HepG2 (cell line): ENCODE measurements around the gene NFE2. TPM values are rescaled to one million over a fixed set of nuclear protein-coding genes. Genes with fewer than 3 reads are reported as not detected.
A peak's percentile ranks its signal among the peaks of the same experiment; 100 is the strongest.

Experiments
- CBX1 ChIP-seq: IDR thresholded peaks from one replicate; pipeline ENCODE4 v1.6.1; 2016; ENCODE audit warnings: antibody characterized with exemption, low read depth
- GATAD2A ChIP-seq: IDR thresholded peaks from 2 replicates; pipeline ENCODE4 v1.6.1; 2016
- MIXL1 ChIP-seq: IDR thresholded peaks from 2 replicates; pipeline ENCODE4 v1.6.1; 2016
- PAF1 ChIP-seq: IDR thresholded peaks from 2 replicates; pipeline ENCODE4 v1.6.1; 2016; ENCODE audit warnings: missing genetic modification reagents, missing compliant biosample characterization
- RAD21 ChIP-seq: fragments of 450-650 bp; formaldehyde crosslinking; IDR thresholded peaks from 2 replicates; pipeline ENCODE4 v1.5.0; 2020; ENCODE audit warnings: mild to moderate bottlenecking
- RBFOX2 ChIP-seq: fragments of 200-400 bp; formaldehyde crosslinking; IDR thresholded peaks from 2 replicates; pipeline ENCODE4 v1.6.1; 2017; ENCODE audit warnings: low read depth, mild to moderate bottlenecking, low read length
- RNF2 ChIP-seq: fragments of 450-650 bp; conservative IDR thresholded peaks from 2 replicates; pipeline ENCODE4 v1.6.1; 2016; ENCODE audit warnings: low read depth
- YEATS2 ChIP-seq: sonication (generic); formaldehyde crosslinking; IDR thresholded peaks from 2 replicates; pipeline ENCODE4 v1.4.0; 2020; ENCODE audit warnings: missing genetic modification reagents, borderline replicate concordance
- ZBTB7A ChIP-seq: sonication (generic); formaldehyde crosslinking; IDR thresholded peaks from 2 replicates; pipeline ENCODE4 v1.8.0; 2022; ENCODE audit warnings: mild to moderate bottlenecking, missing genetic modification reagents
- ZNF124 ChIP-seq: sonication (generic); formaldehyde crosslinking; IDR thresholded peaks from 2 replicates; pipeline ENCODE4 v1.4.0; 2020; ENCODE audit warnings: missing genetic modification reagents
- ZNF281 ChIP-seq: sonication (generic); formaldehyde crosslinking; IDR thresholded peaks from 2 replicates; pipeline ENCODE4 v1.4.0; 2020; ENCODE audit warnings: missing genetic modification reagents, borderline replicate concordance
- ZNF572 ChIP-seq: sonication (generic); formaldehyde crosslinking; IDR thresholded peaks from 2 replicates; pipeline ENCODE4 v1.5.1; 2020; ENCODE audit warnings: mild to moderate bottlenecking, missing genetic modification reagents
- ZNF577 ChIP-seq: sonication (generic); formaldehyde crosslinking; IDR thresholded peaks from 2 replicates; pipeline ENCODE4 v1.4.0; 2020; ENCODE audit warnings: mild to moderate bottlenecking, low read depth, missing genetic modification reagents, borderline replicate concordance
- ZNF776 ChIP-seq: sonication (generic); formaldehyde crosslinking; IDR thresholded peaks from 2 replicates; pipeline ENCODE4 v1.4.0; 2020; ENCODE audit warnings: mild to moderate bottlenecking, missing genetic modification reagents
- polyA plus RNA-seq, 8 experiments: library from polyadenylated mRNA; depleted of rRNA in 3 of 8; stranded (reverse) in 7 of 8; unstranded in 1 of 8; fragments of >200 nt; fragmentation: Illumina TruSeq in 4 of 8; extraction: Trizol in 4 of 8; gene quantifications; 2 replicates each; pipeline versions ENCODE4 v1.2.1 to v1.2.3, GENCODE V29; 2011 to 2016; ENCODE audit warnings: low read depth in 4 of 8, missing spikeins in 1 of 8, mixed read lengths in 1 of 8; ENCODE audit not compliant: insufficient read depth in 1 of 8
- total RNA-seq, 5 experiments: library from RNA; depleted of rRNA; stranded (reverse); fragments of >200 nt; fragmentation: Illumina TruSeq; extraction: Trizol; gene quantifications; 2 replicates each; pipeline ENCODE4 v1.2.3, GENCODE V29; 2016; ENCODE audit warnings: low read depth in 1 of 5
- TF ChIP-seq, protein P1 (sequence below): sonication (generic); formaldehyde crosslinking; IDR thresholded peaks from one replicate; pipeline ENCODE4 v1.5.1; 2020; ENCODE audit warnings: mild to moderate bottlenecking, missing genetic modification reagents; ENCODE audit errors: not compliant biosample characterization
- TF ChIP-seq, protein P2 (sequence below): sonication (generic); formaldehyde crosslinking; IDR thresholded peaks from 2 replicates; pipeline ENCODE4 v1.5.1; 2020; ENCODE audit warnings: missing genetic modification reagents, mild to moderate bottlenecking, borderline replicate concordance

Gene NFE2
- total and polyA plus RNA-seq, 2 of the 13 experiments (the other 11 are each of a cell fraction or from before 2014, with no cell fraction given): 4.5 to 7.8 TPM

- TF ChIP-seq, protein P1, sequence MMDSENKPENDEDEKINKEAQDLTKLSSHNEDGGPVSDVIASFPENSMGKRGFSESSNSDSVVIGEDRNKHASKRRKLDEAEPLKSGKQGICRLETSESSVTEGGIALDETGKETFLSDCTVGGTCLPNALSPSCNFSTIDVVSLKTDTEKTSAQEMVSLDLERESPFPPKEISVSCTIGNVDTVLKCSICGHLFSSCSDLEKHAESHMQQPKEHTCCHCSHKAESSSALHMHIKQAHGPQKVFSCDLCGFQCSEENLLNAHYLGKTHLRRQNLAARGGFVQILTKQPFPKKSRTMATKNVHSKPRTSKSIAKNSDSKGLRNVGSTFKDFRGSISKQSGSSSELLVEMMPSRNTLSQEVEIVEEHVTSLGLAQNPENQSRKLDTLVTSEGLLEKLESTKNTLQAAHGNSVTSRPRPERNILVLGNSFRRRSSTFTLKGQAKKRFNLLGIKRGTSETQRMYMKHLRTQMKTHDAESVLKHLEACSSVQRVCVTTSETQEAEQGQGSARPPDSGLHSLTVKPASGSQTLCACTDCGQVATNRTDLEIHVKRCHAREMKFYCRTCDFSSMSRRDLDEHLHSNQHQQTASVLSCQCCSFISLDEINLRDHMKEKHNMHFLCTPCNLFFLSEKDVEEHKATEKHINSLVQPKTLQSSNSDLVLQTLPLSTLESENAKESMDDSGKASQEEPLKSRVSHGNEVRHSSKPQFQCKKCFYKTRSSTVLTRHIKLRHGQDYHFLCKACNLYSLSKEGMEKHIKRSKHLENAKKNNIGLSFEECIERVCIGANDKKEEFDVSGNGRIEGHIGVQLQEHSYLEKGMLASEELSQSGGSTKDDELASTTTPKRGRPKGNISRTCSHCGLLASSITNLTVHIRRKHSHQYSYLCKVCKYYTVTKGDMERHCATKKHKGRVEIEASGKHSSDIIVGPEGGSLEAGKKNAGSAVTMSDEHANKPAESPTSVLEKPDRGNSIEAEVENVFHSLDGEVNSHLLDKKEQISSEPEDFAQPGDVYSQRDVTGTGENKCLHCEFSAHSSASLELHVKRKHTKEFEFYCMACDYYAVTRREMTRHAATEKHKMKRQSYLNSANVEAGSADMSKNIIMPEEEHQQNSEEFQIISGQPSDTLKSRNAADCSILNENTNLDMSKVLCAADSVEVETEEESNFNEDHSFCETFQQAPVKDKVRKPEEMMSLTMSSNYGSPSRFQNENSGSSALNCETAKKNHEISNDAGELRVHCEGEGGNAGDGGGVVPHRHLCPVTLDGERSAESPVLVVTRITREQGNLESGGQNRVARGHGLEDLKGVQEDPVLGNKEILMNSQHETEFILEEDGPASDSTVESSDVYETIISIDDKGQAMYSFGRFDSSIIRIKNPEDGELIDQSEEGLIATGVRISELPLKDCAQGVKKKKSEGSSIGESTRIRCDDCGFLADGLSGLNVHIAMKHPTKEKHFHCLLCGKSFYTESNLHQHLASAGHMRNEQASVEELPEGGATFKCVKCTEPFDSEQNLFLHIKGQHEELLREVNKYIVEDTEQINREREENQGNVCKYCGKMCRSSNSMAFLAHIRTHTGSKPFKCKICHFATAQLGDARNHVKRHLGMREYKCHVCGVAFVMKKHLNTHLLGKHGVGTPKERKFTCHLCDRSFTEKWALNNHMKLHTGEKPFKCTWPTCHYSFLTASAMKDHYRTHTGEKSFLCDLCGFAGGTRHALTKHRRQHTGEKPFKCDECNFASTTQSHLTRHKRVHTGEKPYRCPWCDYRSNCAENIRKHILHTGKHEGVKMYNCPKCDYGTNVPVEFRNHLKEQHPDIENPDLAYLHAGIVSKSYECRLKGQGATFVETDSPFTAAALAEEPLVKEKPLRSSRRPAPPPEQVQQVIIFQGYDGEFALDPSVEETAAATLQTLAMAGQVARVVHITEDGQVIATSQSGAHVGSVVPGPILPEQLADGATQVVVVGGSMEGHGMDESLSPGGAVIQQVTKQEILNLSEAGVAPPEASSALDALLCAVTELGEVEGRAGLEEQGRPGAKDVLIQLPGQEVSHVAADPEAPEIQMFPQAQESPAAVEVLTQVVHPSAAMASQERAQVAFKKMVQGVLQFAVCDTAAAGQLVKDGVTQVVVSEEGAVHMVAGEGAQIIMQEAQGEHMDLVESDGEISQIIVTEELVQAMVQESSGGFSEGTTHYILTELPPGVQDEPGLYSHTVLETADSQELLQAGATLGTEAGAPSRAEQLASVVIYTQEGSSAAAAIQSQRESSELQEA (CRISPR knock-in tag): no peak
- TF ChIP-seq ZBTB7A (CRISPR knock-in tag) (no peak), CBX1 (no peak), GATAD2A (CRISPR knock-in tag) (no peak), ZNF572 (CRISPR knock-in tag) (no peak), ZNF577 (CRISPR knock-in tag) (no peak), ZNF776 (no peak), PAF1 (CRISPR knock-in tag) (peak; percentile 93), RAD21 (CRISPR knock-in tag) (peak; percentile 29; the same call in 1 of the 2 replicates), YEATS2 (CRISPR knock-in tag) (no peak), RBFOX2 (peak; percentile 1), RNF2 (no peak), MIXL1 (CRISPR knock-in tag) (no peak), ZNF124 (CRISPR knock-in tag) (no peak), ZNF281 (CRISPR knock-in tag) (no peak)
- TF ChIP-seq, protein P2, sequence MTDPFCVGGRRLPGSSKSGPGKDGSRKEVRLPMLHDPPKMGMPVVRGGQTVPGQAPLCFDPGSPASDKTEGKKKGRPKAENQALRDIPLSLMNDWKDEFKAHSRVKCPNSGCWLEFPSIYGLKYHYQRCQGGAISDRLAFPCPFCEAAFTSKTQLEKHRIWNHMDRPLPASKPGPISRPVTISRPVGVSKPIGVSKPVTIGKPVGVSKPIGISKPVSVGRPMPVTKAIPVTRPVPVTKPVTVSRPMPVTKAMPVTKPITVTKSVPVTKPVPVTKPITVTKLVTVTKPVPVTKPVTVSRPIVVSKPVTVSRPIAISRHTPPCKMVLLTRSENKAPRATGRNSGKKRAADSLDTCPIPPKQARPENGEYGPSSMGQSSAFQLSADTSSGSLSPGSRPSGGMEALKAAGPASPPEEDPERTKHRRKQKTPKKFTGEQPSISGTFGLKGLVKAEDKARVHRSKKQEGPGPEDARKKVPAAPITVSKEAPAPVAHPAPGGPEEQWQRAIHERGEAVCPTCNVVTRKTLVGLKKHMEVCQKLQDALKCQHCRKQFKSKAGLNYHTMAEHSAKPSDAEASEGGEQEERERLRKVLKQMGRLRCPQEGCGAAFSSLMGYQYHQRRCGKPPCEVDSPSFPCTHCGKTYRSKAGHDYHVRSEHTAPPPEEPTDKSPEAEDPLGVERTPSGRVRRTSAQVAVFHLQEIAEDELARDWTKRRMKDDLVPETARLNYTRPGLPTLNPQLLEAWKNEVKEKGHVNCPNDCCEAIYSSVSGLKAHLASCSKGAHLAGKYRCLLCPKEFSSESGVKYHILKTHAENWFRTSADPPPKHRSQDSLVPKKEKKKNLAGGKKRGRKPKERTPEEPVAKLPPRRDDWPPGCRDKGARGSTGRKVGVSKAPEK (CRISPR knock-in tag): no peak
Observed at GRCh38 chr12:54287261-54288157, 13.3 kb downstream of the NFE2 start (continued).
